ENCODE results near the gene MACROD2. TPM values are rescaled to one million over a fixed set of nuclear protein-coding genes. Genes with fewer than 3 reads are reported as not detected.

MACROD2 gene
- total RNA-seq, 4 donors from 2014 or later: 2.1 to 28.1 (median 12.6) TPM

GRCh38 chr20:14716351-14716801 is 721.1 kb downstream of the MACROD2 start:
- TF ChIP-seq CTCF (IDR thresholded peaks at IDR 0.05) (no peak), POLR2A (IDR thresholded peaks at IDR 0.05) (no peak)
- DNase-seq: no peak
- Histone ChIP-seq H3K27ac (no peak overlapping the region), H3K27me3 (no peaks in the 10 kb centered on the region), H3K4me3 (no peak overlapping the region), H3K4me1 (no peaks in the 10 kb centered on the region), H3K36me3 (no peaks in the 10 kb centered on the region), H3K9me3 (no peaks in the 10 kb centered on the region)
- intact Hi-C loops (cut with DNase I; ENCODE audit: low total_unique reads): no loop called here

- Histone ChIP-seq H3K36me3 (no peaks in the 10 kb centered on the region), H3K27ac (no peak overlapping the region), H3K27me3 (no peaks in the 10 kb centered on the region), H3K9me3 (no peaks in the 10 kb centered on the region), H3K4me3 (no peak overlapping the region), H3K4me1 (no peaks in the 10 kb centered on the region)
- no peak for TF ChIP-seq POLR2A (IDR thresholded peaks at IDR 0.05)
- no peak for TF ChIP-seq CTCF (IDR thresholded peaks at IDR 0.05)
- intact Hi-C loops (cut with DNase I; ENCODE audit: low total_unique reads): no loop called here
- no peak for DNase-seq
These were observed 722.1 kb downstream of the MACROD2 start for GRCh38 chr20:14717134-14717999.

GRCh38 chr20:14720251-14720650 is 724.9 kb downstream of the MACROD2 start:
- Histone ChIP-seq H3K4me1 (no peaks in the 10 kb centered on the region), H3K27ac (no peak overlapping the region), H3K4me3 (no peak overlapping the region), H3K9me3 (no peaks in the 10 kb centered on the region), H3K36me3 (no peaks in the 10 kb centered on the region), H3K27me3 (no peaks in the 10 kb centered on the region)
- no peak for TF ChIP-seq CTCF (IDR thresholded peaks at IDR 0.05)
- no peak for TF ChIP-seq POLR2A (IDR thresholded peaks at IDR 0.05)
- no peak for DNase-seq
- intact Hi-C loops (cut with DNase I; ENCODE audit: low total_unique reads): no loop called here

GRCh38 chr20:14721926-14722452 is 726.7 kb downstream of the MACROD2 start:
- no peaks in the 10 kb centered on the region for H3K36me3 ChIP-seq
- DNase-seq: no peak
- no peaks in the 10 kb centered on the region for H3K27me3 ChIP-seq
- no peaks in the 10 kb centered on the region for H3K4me1 ChIP-seq
- TF ChIP-seq CTCF (IDR thresholded peaks at IDR 0.05) (no peak), POLR2A (IDR thresholded peaks at IDR 0.05) (no peak)
- H3K9me3 ChIP-seq: no peaks in the 10 kb centered on the region
- intact Hi-C loops (cut with DNase I; ENCODE audit: low total_unique reads): no loop called here
- no peak overlapping the region for H3K4me3 ChIP-seq
- no peak overlapping the region for H3K27ac ChIP-seq

- Histone ChIP-seq H3K9me3 (no peaks in the 10 kb centered on the region), H3K36me3 (no peaks in the 10 kb centered on the region), H3K27ac (no peak overlapping the region), H3K4me3 (no peak overlapping the region), H3K4me1 (no peaks in the 10 kb centered on the region), H3K27me3 (no peaks in the 10 kb centered on the region)
- TF ChIP-seq POLR2A (IDR thresholded peaks at IDR 0.05): no peak
- no peak for TF ChIP-seq CTCF (IDR thresholded peaks at IDR 0.05)
- DNase-seq: no peak
- intact Hi-C loops (cut with DNase I; ENCODE audit: low total_unique reads): no loop called here
These were observed 728.3 kb downstream of the MACROD2 start for GRCh38 chr20:14723614-14724013.

All from uterus (tissue), 4 donors.